K562 (cell line): ENCODE measurements around the gene LRRC10B. TPM values are rescaled to one million over a fixed set of nuclear protein-coding genes. Genes with fewer than 3 reads are reported as not detected.
A peak's percentile ranks its signal among the peaks of the same experiment; 100 is the strongest.

Source experiments
- CEBPZ ChIP-seq: fragments of 150-350 bp; IDR thresholded peaks from 2 replicates; pipeline ENCODE4 v1.6.1; 2014; ENCODE audit warnings: low read depth, mild to moderate bottlenecking, low read length, borderline replicate concordance
- CTCF ChIP-seq, 3 experiments: IDR thresholded peaks in 2 of 3; conservative IDR thresholded peaks in 1 of 3; 2 replicates each; pipeline ENCODE4 v1.5.1; 2011 to 2012; ENCODE audit warnings: low read length in 3 of 3, mild to moderate bottlenecking in 3 of 3, control low read depth in 2 of 3, improper control_type of control experiment in 1 of 3, inconsistent platforms in 1 of 3, low read depth in 1 of 3, mixed read lengths in 1 of 3, moderate library complexity in 1 of 3; ENCODE audit not compliant: insufficient read depth in 2 of 3
- ETS1 ChIP-seq: conservative IDR thresholded peaks from 2 replicates; pipeline ENCODE4 v1.6.1; 2011; ENCODE audit warnings: low read depth, mild to moderate bottlenecking, low read length; ENCODE audit not compliant: control insufficient read depth
- FOXM1 ChIP-seq, 2 experiments: fragments of 450-650 bp in 1 of 2; sonication (generic) in 1 of 2; formaldehyde crosslinking in 1 of 2; IDR thresholded peaks; 2 replicates each; pipeline versions ENCODE4 v1.6.1 to v1.9.0; 2017 to 2022; ENCODE audit warnings: low read depth in 2 of 2, mild to moderate bottlenecking in 2 of 2, missing genetic modification reagents in 1 of 2, moderate library complexity in 1 of 2
- FOXO4 ChIP-seq: fragments of 450-650 bp; formaldehyde crosslinking; IDR thresholded peaks from 2 replicates; pipeline ENCODE4 v1.4.0; 2020; ENCODE audit warnings: mild to moderate bottlenecking, moderate library complexity
- MCM3 ChIP-seq: fragments of 450-650 bp; IDR thresholded peaks from 2 replicates; pipeline ENCODE4 v1.6.1; 2016
- POLR2AphosphoS5 ChIP-seq: IDR thresholded peaks from 2 replicates; pipeline ENCODE4 v1.6.1; 2011; ENCODE audit warnings: mild to moderate bottlenecking, low read depth, low read length, moderate library complexity; ENCODE audit not compliant: control insufficient read depth, insufficient read depth
- POLR3G ChIP-seq: IDR thresholded peaks from 2 replicates; pipeline ENCODE4 v1.6.1; 2011; ENCODE audit not compliant: insufficient read length, insufficient replicate concordance; ENCODE audit errors: extremely low read depth
- POU5F1 ChIP-seq: fragments of 150-350 bp; IDR thresholded peaks from 2 replicates; pipeline ENCODE4 v1.6.1; 2014; ENCODE audit warnings: borderline replicate concordance, low read length, low read depth, mild to moderate bottlenecking; ENCODE audit not compliant: partially characterized antibody
- RAD21 ChIP-seq, 2 experiments: fragments of 250-450 bp in 1 of 2; fragments of 450-650 bp in 1 of 2; sonication (Bioruptor Pico) in 1 of 2; formaldehyde crosslinking in 1 of 2; IDR thresholded peaks in 1 of 2; conservative IDR thresholded peaks in 1 of 2; 2 replicates each; pipeline versions ENCODE4 v1.4.0 to v1.8.0; 2020 to 2022; ENCODE audit warnings: mild to moderate bottlenecking in 2 of 2, moderate library complexity in 1 of 2
- RBM22 ChIP-seq: fragments of 200-400 bp; formaldehyde crosslinking; IDR thresholded peaks from 2 replicates; pipeline ENCODE4 v1.6.1; 2018; ENCODE audit warnings: low read length, low read depth; ENCODE audit not compliant: poor library complexity, severe bottlenecking
- TSHZ1 ChIP-seq: fragments of 250-450 bp; sonication (Bioruptor Pico); IDR thresholded peaks from 2 replicates; pipeline ENCODE4 v1.4.0; 2020; ENCODE audit warnings: mild to moderate bottlenecking, moderate library complexity
- XRCC3 ChIP-seq: fragments of 450-650 bp; IDR thresholded peaks from 2 replicates; pipeline ENCODE4 v1.6.1; 2017; ENCODE audit warnings: mild to moderate bottlenecking, moderate library complexity
- ZNF778 ChIP-seq: fragments of 450-650 bp; formaldehyde crosslinking; IDR thresholded peaks from 2 replicates; pipeline ENCODE4 v1.4.0; 2020; ENCODE audit warnings: mild to moderate bottlenecking, moderate library complexity
- polyA plus RNA-seq, 8 experiments: library from polyadenylated mRNA; depleted of rRNA in 4 of 8; stranded (reverse) in 5 of 8; unstranded in 3 of 8; fragments of >200 nt; fragmentation: Nextera tagmentation in 2 of 8; fragmentation: Illumina TruSeq in 1 of 8; extraction: Ambion mirVana in 2 of 8; extraction: Trizol in 1 of 8; gene quantifications; 2 replicates each; pipeline versions ENCODE4 v1.2.1 to v1.2.3, GENCODE V29; 2011 to 2014; ENCODE audit warnings: inconsistent platforms in 1 of 8, missing spikeins in 1 of 8
- total RNA-seq, 7 experiments: library from RNA; depleted of rRNA in 6 of 7; stranded (reverse); fragments of >200 nt in 6 of 7; fragmentation: Illumina TruSeq in 2 of 7; extraction: Trizol in 2 of 7; gene quantifications; 2 replicates each; pipeline versions ENCODE4 v1.2.1 to v1.2.3, GENCODE V29; 2011 to 2021; ENCODE audit warnings: low replicate concordance in 1 of 7

The LRRC10B gene
- total and polyA plus RNA-seq, 9 of the 15 experiments (the other 6 are each of a cell fraction or from before 2014, with no cell fraction given), result 0.11 TPM; not detected in 8

- TF ChIP-seq FOXM1 (IDR thresholded peaks at IDR 0.05; ENCODE audit: low read depth), result no peak
- TF ChIP-seq FOXM1 (CRISPR knock-in tag; IDR thresholded peaks at IDR 0.05; ENCODE audit: low read depth), result no peak
- TF ChIP-seq ZNF778 (CRISPR knock-in tag), result no peak
- no peak for TF ChIP-seq MCM3
- no peak for TF ChIP-seq FOXO4
- peak; percentile 75 to 85 (median 79) for TF ChIP-seq CTCF (IDR thresholded peaks at IDR 0.05 in 2 of 3, conservative IDR thresholded peaks at IDR 0.05 in 1 of 3; ENCODE audit: insufficient read depth in 2 of 3, low read depth in 1 of 3, low read length in 3 of 3)
- no peak for TF ChIP-seq POLR2AphosphoS5
- no peak for TF ChIP-seq RBM22
- peak in 1 of 2 experiments; percentile 24; a peak in 1 of 4 replicates for TF ChIP-seq RAD21 (CRISPR knock-in tag; conservative IDR thresholded peaks at IDR 0.05 in 1 of 2, IDR thresholded peaks at IDR 0.05 in 1 of 2)
- no peak for TF ChIP-seq TSHZ1 (CRISPR knock-in tag)
- TF ChIP-seq XRCC3, result no peak
- no peak for TF ChIP-seq POLR3G
- no peak for TF ChIP-seq CEBPZ
- TF ChIP-seq ETS1, result no peak
- no peak for TF ChIP-seq POU5F1
Observed at GRCh38 chr11:61482513-61482912, 26.0 kb upstream of the LRRC10B start (continued).
